T-helper 2 cell treated with Interferon-gamma antibody and Interleukin-4, amounts not matched to agents 5 μg/mL and 100 μg/mL, for 36 hours (primary cell): ENCODE data around the gene NAB1.

ENCODE experiments used
- DNase-seq: peaks from one replicate; pipeline ENCODE4 v3.0.0; 2021; ENCODE audit warnings: low spot score
- H3K27ac Mint-ChIP-seq: one replicate; pipeline ENCODE4 v1.8.0; 2021; ENCODE audit warnings: mild to moderate bottlenecking, mixed read lengths
- H3K27me3 Mint-ChIP-seq: one replicate; pipeline ENCODE4 v1.8.0; 2021; ENCODE audit warnings: low read depth, mixed read lengths
- H3K36me3 Mint-ChIP-seq: one replicate; pipeline ENCODE4 v1.8.0; 2021; ENCODE audit warnings: low read depth, mixed read lengths
- H3K4me1 Mint-ChIP-seq: one replicate; pipeline ENCODE4 v1.8.0; 2021; ENCODE audit warnings: low read depth, mixed read lengths
- H3K4me3 Mint-ChIP-seq: one replicate; pipeline ENCODE4 v1.8.0; 2022; ENCODE audit warnings: mild to moderate bottlenecking, moderate library complexity, mixed read lengths
- H3K9me3 Mint-ChIP-seq: one replicate; pipeline ENCODE4 v1.8.0; 2021; ENCODE audit warnings: mixed read lengths

NAB1 gene

GRCh38 chr2:190626641-190627210 lies 22.2 kb upstream of the NAB1 start:
- H3K36me3 Mint-ChIP-seq: no peaks in the 10 kb centered on the region
- H3K27ac Mint-ChIP-seq: no peak overlapping the region
- no peak overlapping the region for H3K4me3 Mint-ChIP-seq
- peaks cover 4% of the 10 kb centered on the region for H3K27me3 Mint-ChIP-seq
- peaks cover 13% of the 10 kb centered on the region for H3K4me1 Mint-ChIP-seq
- peaks cover 11% of the 10 kb centered on the region for H3K9me3 Mint-ChIP-seq
- no peak for DNase-seq

- H3K4me1 Mint-ChIP-seq: peaks cover 13% of the 10 kb centered on the region
- no peak for DNase-seq
- no peaks in the 10 kb centered on the region for H3K36me3 Mint-ChIP-seq
- H3K9me3 Mint-ChIP-seq: peaks cover 11% of the 10 kb centered on the region
- H3K27me3 Mint-ChIP-seq: peaks cover 4% of the 10 kb centered on the region
- H3K4me3 Mint-ChIP-seq: peak overlapping the region; percentile 86
- H3K27ac Mint-ChIP-seq: no peak overlapping the region
Observed at GRCh38 chr2:190627448-190628412, 21.2 kb upstream of the NAB1 start.

- H3K36me3 Mint-ChIP-seq: no peaks in the 10 kb centered on the region
- peaks cover 5% of the 10 kb centered on the region for H3K9me3 Mint-ChIP-seq
- DNase-seq: no peak
- peaks cover 4% of the 10 kb centered on the region for H3K27me3 Mint-ChIP-seq
- H3K4me3 Mint-ChIP-seq: peak overlapping the region; percentile 86
- H3K4me1 Mint-ChIP-seq: peaks cover 13% of the 10 kb centered on the region
- H3K27ac Mint-ChIP-seq: no peak overlapping the region
Observed at GRCh38 chr2:190628591-190629319, 20.1 kb upstream of the NAB1 start.

- Mint-ChIP-seq H3K9me3 (no peaks in the 10 kb centered on the region), H3K36me3 (no peaks in the 10 kb centered on the region), H3K27ac (no peak overlapping the region), H3K4me1 (no peaks in the 10 kb centered on the region), H3K27me3 (no peaks in the 10 kb centered on the region), H3K4me3 (no peak overlapping the region)
- DNase-seq: no peak
Observed at GRCh38 chr2:190634381-190634780, 14.5 kb upstream of the NAB1 start.

DNA sequence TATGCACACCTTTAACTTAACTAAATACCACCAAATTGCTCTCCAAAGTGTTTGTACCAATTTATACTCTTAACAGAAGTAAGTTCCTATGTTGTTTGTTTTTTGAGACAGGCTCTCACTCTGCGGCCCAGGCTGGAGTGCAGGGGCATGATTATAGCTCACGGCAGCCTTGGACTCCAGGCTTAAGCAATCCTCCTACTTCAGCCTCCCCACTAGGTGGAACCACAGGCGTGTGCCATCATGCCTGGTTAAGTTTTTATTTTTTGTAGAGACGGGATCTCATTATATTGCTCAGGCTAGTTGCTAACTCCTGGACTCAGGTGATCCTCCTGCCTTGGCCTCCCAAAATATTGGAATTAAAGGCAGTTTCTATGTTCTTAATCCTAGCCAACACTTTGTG lies 13.1 kb upstream of the NAB1 start:
- H3K4me3 Mint-ChIP-seq: no peak overlapping the region
- no peaks in the 10 kb centered on the region for H3K27me3 Mint-ChIP-seq
- H3K4me1 Mint-ChIP-seq: no peaks in the 10 kb centered on the region
- H3K9me3 Mint-ChIP-seq: no peaks in the 10 kb centered on the region
- H3K27ac Mint-ChIP-seq: no peak overlapping the region
- no peaks in the 10 kb centered on the region for H3K36me3 Mint-ChIP-seq
- no peak for DNase-seq

DNA sequence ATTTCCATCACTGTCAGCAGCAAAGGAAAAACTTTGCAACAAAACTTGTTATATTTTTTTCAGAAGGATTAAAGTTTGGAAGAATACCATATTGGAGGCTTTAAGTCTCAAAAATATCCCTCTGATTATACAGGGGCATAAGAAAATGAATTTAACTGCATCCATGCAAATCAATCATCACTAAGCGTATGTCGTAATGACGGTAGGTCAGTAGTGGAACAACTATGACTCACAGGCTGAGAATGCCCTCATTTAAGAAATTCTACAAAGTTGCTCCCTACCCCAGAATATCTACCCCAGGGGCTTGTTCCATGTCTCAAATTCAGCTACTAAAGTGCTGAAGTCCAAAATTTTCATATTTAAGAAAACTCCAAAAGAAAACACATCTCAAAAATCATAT lies 12.5 kb upstream of the NAB1 start:
- Mint-ChIP-seq H3K9me3 (no peaks in the 10 kb centered on the region), H3K27me3 (no peaks in the 10 kb centered on the region), H3K4me3 (no peak overlapping the region), H3K27ac (no peak overlapping the region), H3K36me3 (no peaks in the 10 kb centered on the region), H3K4me1 (no peaks in the 10 kb centered on the region)
- DNase-seq: no peak

GRCh38 chr2:190637281-190637734 lies 11.6 kb upstream of the NAB1 start:
- Mint-ChIP-seq H3K27ac (no peak overlapping the region), H3K27me3 (no peaks in the 10 kb centered on the region), H3K4me1 (no peaks in the 10 kb centered on the region), H3K4me3 (no peak overlapping the region), H3K36me3 (no peaks in the 10 kb centered on the region), H3K9me3 (no peaks in the 10 kb centered on the region)
- no peak for DNase-seq

DNA sequence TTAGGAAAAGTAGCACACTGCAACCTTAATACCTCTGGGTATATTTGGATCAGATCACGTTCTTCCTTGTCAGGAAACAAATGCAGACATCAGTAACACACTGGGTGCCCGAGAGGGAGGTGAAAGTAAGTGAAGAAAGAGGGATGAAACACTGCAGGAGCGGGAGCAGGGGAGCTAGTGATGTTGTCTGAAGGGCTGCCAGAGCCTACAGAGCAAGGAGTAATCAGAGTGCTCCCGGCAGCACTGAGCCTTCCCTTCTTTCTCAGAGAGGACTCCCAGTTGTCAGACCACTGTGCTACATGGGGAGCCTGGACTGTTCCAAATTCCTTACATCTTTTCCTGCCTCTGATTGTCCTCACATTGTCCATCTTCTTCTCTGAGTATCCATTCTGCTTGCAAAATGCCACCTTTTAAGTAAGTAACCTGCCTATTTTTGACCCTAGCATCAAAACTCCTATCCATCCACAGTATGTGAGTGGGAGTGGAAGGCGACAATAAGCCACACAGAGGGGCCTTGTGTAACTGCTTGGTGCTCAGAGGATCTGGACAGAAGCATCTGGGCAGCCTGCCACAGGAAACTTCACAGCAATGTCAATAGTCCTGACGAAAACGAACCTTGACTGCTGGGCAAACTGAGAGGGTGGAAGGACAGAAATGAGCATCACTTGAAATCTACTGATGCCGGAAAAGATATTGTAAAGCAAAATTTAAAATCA lies 10.8 kb upstream of the NAB1 start:
- H3K4me3 Mint-ChIP-seq: no peak overlapping the region
- H3K9me3 Mint-ChIP-seq: no peaks in the 10 kb centered on the region
- no peak for DNase-seq
- no peaks in the 10 kb centered on the region for H3K27me3 Mint-ChIP-seq
- H3K36me3 Mint-ChIP-seq: no peaks in the 10 kb centered on the region
- no peak overlapping the region for H3K27ac Mint-ChIP-seq
- H3K4me1 Mint-ChIP-seq: no peaks in the 10 kb centered on the region

- no peak for DNase-seq
- Mint-ChIP-seq H3K9me3 (no peaks in the 10 kb centered on the region), H3K36me3 (no peaks in the 10 kb centered on the region), H3K27me3 (no peaks in the 10 kb centered on the region), H3K27ac (no peak overlapping the region), H3K4me1 (peaks cover 2% of the 10 kb centered on the region), H3K4me3 (no peak overlapping the region)
Observed at GRCh38 chr2:190640117-190640516, 8.8 kb upstream of the NAB1 start.

DNA sequence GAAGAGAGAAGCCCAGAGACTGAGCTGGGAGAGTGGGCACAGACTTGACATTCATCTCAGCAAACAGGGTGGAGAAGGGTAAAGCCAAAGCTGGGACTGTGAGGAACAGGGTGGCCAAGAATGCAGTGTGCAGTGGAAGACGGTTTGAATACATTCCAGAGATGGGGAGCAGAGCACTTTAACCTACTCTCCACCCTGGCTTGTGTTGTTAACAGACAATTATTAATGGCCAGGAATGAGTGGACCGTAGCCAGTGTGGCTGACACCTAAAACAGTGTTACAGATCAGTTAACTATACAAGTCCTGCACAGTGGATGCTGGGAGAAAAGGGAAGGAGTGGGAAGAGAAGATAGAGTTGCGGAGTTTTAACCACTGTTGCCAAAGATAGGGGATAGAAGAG lies 7.4 kb upstream of the NAB1 start:
- H3K9me3 Mint-ChIP-seq: no peaks in the 10 kb centered on the region
- no peaks in the 10 kb centered on the region for H3K36me3 Mint-ChIP-seq
- DNase-seq: no peak
- H3K4me1 Mint-ChIP-seq: peaks cover 3% of the 10 kb centered on the region
- no peaks in the 10 kb centered on the region for H3K27me3 Mint-ChIP-seq
- H3K27ac Mint-ChIP-seq: no peak overlapping the region
- no peak overlapping the region for H3K4me3 Mint-ChIP-seq

DNA sequence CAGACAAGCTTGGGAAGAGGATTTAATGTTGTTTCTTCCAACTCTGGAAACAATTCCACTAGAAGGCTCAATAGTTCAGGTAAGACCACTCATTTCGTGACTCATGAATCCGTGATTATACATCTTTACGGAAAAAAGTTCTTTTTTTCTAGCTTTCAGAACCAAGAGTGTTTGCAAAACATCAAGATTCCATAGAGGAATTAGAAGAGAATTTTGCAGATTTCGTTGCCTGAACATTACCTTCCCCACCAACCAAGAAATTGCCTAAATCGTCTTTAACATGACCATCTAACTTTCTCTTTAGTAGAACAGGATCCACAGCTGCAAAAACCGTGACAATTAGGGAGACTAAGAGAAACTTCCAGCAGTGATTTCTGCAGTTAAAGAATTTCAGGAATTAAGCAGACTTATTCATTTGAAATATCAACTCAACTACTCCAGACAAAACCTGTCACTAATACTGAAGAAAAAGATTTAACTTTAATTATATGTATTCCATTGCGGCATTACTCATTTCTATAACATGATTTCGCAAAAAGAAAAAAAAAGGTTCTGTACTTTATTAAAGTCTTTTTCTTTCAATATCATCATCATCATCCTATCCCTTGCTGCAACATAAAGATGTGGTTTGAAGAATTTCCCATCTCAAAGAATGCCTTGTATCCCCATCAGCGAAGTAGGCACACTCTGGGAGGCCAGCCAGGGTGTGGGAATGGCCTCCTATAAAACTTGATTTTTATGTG lies 1.9 kb upstream of the NAB1 start:
- no peak overlapping the region for H3K4me3 Mint-ChIP-seq
- H3K27me3 Mint-ChIP-seq: no peaks in the 10 kb centered on the region
- H3K27ac Mint-ChIP-seq: no peak overlapping the region
- no peak for DNase-seq
- H3K36me3 Mint-ChIP-seq: no peaks in the 10 kb centered on the region
- no peaks in the 10 kb centered on the region for H3K9me3 Mint-ChIP-seq
- H3K4me1 Mint-ChIP-seq: peaks cover 26% of the 10 kb centered on the region

DNA sequence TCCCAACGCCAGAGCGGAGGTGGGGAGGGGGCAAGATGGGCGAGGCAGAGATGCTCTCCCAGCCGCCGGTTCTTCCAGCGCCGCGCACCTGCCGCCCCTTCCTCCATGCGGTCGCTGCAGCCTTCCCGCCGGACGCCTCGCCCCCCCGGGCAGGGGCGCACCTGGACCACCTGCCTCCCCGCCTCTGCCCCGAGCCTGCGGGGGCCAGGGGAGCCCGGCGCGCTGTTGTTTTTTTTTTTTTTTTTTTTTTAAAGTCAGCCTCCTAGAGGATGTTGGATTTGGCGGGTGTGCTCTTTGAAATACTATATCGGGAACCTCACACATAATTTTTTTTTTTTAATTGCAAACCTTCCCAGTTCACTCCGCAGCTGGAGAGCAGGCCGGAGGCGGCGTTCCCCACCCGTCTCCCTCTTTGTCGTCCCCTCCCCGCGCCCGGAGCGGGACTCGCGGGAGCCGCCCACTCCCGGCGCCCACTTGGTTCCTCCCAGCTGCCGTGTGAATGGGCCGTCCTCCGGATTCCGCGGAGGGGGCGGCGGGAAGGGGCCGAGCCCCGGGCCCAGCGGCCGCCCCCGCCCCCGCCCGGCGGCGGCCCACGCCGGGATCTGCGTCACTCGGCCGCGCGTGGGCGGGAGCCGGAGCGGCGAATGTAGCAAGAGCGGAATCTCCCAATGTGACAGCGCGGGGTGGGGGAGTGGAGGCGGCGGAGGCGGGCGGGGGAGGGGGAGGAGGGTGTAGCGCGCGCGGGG lies 421 bp upstream of the NAB1 start:
- Mint-ChIP-seq H3K4me3 (peak overlapping the region; percentile 79), H3K4me1 (peaks cover 26% of the 10 kb centered on the region), H3K27me3 (no peaks in the 10 kb centered on the region), H3K9me3 (no peaks in the 10 kb centered on the region), H3K36me3 (no peaks in the 10 kb centered on the region), H3K27ac (peak overlapping the region; percentile 64)
- peak; percentile 82 for DNase-seq
